Measurements from ENCODE around the gene CDH5.

CDH5 gene

DNA sequence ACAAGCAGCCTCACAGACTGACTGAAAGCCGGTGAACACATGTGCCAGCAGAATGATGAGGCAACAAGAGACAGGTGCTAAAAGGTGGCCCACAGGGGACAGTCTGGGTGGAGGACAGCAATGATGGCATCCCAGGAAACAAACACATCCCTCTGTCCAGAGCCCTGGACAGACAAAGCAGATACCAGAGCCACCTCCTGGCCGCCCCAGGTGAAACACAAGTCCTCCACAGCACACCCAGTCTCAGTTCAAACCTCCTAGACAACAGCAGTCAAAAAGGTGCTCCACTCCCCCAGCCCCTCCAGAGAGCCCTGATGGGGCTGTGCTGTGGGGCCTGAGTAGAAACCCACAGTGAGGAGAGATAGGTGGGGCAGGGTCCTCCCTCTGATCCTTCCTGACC, 20.3 kb upstream of the CDH5 start:
- no peak for DNase-seq
- in situ Hi-C loops (cut with HindIII; ENCODE audit: low pct_ligation_motif_present, low pct_unique_long_range_greater_than_20kb, low sequenced_read_pairs): no loop called here

GRCh38 chr16:66352304-66352703, 14.2 kb upstream of the CDH5 start:
- in situ Hi-C loops (cut with HindIII; ENCODE audit: low pct_ligation_motif_present, low pct_unique_long_range_greater_than_20kb, low sequenced_read_pairs): no loop called here
- DNase-seq: no peak

GRCh38 chr16:66353055-66353454, 13.4 kb upstream of the CDH5 start:
- in situ Hi-C loops (cut with HindIII; ENCODE audit: low pct_ligation_motif_present, low pct_unique_long_range_greater_than_20kb, low sequenced_read_pairs): no loop called here
- no peak for DNase-seq

DNA sequence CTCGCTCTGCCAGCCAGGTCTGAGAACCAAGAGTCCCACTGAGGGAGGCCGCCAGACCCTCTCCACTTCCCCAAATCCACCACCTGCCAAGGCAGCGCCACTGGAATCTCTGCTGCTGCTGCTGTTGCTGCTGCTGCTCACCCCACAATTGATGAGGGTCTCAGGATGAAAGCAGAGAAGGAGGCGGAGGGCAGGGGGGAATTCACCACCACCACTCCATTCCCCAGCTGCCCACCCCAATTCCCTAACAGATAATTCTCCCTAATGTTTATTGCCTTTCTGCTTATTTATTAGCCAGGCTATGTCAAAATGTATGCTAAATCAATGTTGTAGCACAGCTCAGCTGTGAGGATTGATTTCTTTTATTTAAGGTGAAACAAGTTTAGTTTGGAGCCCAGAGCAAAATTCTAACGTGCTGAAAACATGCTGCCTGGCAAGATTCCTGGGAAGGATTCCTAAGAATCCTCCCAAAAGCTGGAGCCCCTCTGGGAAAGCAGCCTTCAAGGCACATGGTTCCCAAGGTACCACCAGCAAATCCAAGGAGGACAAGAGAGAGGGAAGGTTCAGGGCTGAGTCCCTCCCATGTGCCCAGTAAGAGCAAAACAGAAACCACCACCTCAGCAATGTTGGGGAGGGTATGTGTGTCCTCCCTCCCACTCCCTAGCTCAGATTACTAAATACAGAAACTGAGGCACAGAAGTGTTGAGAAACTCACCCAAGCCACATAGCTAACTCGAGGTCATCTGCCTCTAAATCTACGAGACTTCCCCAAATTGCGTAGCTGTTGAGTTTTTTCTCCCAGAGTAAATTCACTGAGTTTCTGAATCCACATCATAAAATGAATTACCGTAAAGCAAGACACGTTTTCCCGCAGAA, 12.2 kb upstream of the CDH5 start:
- no peak for DNase-seq
- in situ Hi-C loops (cut with HindIII; ENCODE audit: low pct_ligation_motif_present, low pct_unique_long_range_greater_than_20kb, low sequenced_read_pairs): no loop called here

DNA sequence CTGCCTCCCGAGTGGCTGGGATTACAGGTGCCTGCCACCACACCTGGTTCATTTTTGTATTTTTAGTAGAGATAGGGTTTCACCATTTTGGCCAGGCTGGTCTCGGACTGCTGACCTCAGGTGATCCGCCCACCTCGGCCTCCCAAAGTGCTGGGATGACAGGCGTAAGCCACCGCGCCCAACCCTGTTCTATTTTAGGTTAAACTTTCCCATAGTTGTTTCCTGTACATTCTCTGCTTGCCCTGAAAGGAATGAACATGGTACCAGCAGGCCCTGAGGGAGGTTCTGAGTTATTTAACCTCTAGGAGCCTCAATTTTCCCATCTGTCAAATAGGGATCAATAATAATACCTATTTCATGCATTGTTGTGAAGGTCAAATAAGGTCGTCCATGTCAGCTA, 11.0 kb upstream of the CDH5 start:
- DNase-seq: no peak
- in situ Hi-C loops (cut with HindIII; ENCODE audit: low pct_ligation_motif_present, low pct_unique_long_range_greater_than_20kb, low sequenced_read_pairs): no loop called here

GRCh38 chr16:66357523-66357928, 9.0 kb upstream of the CDH5 start:
- in situ Hi-C loops (cut with HindIII; ENCODE audit: low pct_ligation_motif_present, low pct_unique_long_range_greater_than_20kb, low sequenced_read_pairs): no loop called here
- DNase-seq: peak; percentile 87

DNA sequence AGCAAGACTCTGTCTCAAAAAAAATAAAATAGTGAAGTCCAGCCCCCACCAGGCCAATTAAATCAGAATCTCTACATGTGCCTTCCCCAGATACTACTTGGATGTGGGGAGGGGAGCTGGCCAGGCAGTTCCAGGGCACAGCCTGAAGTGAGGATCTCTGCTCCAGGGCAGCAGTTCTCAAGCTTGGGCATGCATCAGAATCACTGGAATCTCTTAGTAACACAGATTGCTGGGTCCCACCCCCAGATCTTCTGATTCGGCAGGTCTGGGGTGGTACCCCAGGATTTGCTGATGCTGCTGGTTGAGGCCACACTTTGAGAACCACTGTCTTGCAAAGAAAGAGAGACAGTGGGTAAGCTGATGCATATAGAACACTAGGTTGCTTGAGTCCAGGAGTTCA, 8.3 kb upstream of the CDH5 start:
- in situ Hi-C loops (cut with HindIII; ENCODE audit: low pct_ligation_motif_present, low pct_unique_long_range_greater_than_20kb, low sequenced_read_pairs): no loop called here
- no peak for DNase-seq

- in situ Hi-C loops (cut with HindIII; ENCODE audit: low pct_ligation_motif_present, low pct_unique_long_range_greater_than_20kb, low sequenced_read_pairs): no loop called here
- peak; percentile 64 for DNase-seq
Measured at GRCh38 chr16:66359012-66359411, 7.5 kb upstream of the CDH5 start.

DNA sequence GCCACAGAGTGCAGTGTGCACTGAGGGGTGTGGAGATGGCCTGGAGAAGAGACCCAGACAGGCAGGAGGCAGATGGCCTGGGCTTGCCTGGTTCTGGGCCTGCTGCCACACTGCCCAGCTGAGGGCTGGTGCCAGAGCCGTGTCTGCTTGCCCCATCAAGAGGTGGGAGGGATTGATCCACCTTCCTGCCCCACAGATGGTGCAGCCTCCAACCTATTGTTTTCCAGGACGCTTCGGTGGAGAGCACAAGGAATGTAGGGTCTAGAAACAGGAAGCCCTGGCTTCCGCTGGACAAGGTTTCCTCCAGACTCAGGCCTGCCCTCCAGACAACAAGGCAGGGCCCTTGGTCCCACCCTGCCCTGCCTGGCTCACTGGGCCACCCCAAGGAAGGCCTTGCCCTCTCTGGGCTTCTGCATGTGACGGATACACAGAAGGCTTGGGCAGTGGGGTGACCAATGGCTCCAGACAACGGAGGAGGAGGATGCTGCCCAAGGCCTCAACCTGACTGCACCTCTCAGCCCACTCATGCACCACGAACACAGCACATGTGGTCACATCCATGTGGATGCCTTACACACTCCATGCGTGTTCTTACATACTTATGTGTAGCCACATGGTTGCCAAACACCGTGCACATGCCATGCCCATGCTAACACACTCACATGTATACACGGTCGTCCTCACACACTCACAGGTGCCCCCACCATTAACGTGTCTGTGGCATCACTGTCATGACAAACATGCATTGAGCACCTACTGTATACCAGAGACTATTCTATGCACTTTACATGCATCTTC, 6.5 kb upstream of the CDH5 start:
- in situ Hi-C loops (cut with HindIII; ENCODE audit: low pct_ligation_motif_present, low pct_unique_long_range_greater_than_20kb, low sequenced_read_pairs): no loop called here
- DNase-seq: no peak

GRCh38 chr16:66360624-66361324, 5.7 kb upstream of the CDH5 start:
- DNase-seq: no peak
- in situ Hi-C loops (cut with HindIII; ENCODE audit: low pct_ligation_motif_present, low pct_unique_long_range_greater_than_20kb, low sequenced_read_pairs): no loop called here

- no peak for DNase-seq
- in situ Hi-C loops (cut with HindIII; ENCODE audit: low pct_ligation_motif_present, low pct_unique_long_range_greater_than_20kb, low sequenced_read_pairs): no loop called here
Measured at GRCh38 chr16:66361604-66362135, 4.8 kb upstream of the CDH5 start.

- in situ Hi-C loops (cut with HindIII; ENCODE audit: low pct_ligation_motif_present, low pct_unique_long_range_greater_than_20kb, low sequenced_read_pairs): no loop called here
- DNase-seq: no peak
Measured at GRCh38 chr16:66363211-66363777, 3.2 kb upstream of the CDH5 start.

GRCh38 chr16:66364117-66364958, 2.2 kb upstream of the CDH5 start:
- DNase-seq: no peak
- in situ Hi-C loops (cut with HindIII; ENCODE audit: low pct_ligation_motif_present, low pct_unique_long_range_greater_than_20kb, low sequenced_read_pairs): no loop called here

DNA sequence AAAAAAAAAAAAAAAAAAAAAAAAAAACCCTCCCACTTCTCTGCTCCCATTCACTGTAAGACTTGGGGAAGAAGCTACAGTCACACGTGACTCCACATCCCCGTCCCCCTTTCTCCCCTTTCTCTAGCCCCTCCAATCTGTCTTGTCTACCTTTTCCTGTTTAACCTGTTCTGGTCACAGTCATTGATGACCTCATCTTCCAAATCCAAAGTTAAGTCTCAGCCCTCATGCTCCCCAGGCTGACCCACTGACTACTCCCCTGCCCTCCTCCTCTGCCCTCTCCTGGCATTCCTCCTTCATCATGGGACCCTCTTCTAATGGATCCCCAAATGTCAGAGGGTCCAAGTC, 1.6 kb upstream of the CDH5 start:
- no peak for DNase-seq
- in situ Hi-C loops (cut with HindIII; ENCODE audit: low pct_ligation_motif_present, low pct_unique_long_range_greater_than_20kb, low sequenced_read_pairs): no loop called here

DNA sequence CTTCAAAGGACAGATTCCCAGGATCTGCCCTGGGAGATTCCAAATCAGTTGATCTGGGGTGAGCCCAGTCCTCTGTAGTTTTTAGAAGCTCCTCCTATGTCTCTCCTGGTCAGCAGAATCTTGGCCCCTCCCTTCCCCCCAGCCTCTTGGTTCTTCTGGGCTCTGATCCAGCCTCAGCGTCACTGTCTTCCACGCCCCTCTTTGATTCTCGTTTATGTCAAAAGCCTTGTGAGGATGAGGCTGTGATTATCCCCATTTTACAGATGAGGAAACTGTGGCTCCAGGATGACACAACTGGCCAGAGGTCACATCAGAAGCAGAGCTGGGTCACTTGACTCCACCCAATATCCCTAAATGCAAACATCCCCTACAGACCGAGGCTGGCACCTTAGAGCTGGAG, 840 bp upstream of the CDH5 start:
- in situ Hi-C loops (cut with HindIII; ENCODE audit: low pct_ligation_motif_present, low pct_unique_long_range_greater_than_20kb, low sequenced_read_pairs): no loop called here
- DNase-seq: no peak

DNA sequence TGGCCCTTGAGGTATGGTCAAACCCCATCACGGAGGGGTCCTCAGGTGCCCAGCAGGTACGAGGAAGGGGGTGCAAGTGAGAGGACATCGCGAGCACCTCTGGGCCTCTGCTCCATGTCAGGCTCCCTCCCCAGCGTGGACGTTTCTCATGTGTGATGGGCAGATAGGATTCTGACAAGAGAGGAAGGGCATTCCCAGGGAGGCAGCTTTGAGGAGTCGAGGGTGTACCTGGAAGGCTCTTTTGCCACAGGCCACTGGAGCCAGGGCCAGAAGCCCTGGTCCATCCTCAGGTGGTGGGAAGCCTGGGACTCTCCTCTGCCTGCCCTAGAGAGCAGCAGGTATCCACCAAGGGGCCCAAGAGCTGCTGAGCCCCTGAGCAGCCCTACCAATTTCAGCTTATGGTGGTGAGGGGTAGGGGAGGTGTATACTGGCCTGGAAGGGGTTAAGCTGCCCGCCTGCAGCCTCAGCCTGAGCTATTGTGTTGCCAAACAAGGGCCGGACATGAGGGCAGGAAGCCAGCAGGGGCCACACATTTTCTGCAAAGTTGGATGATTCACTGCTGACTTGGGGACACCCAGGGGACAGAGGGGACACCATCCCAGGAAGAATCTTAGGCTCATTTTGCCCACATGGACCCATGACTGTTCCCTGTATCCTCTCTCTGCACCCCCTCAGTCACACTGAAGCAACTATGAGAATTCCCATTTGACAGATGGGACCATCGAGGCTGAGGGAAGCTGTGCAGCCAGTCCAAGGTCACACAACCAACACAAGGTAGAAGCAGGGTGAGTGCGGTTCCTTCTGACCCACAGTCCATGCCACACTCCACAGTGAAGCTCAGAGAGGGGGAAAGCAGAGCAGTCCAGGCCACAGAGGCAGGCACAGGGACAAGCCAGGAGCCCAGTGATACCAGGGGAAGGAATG, 1.7 kb downstream of the CDH5 start:
- in situ Hi-C loops (cut with HindIII; ENCODE audit: low pct_ligation_motif_present, low pct_unique_long_range_greater_than_20kb, low sequenced_read_pairs): no loop called here
- DNase-seq: no peak

GRCh38 chr16:66369055-66369592, 2.6 kb downstream of the CDH5 start:
- DNase-seq: no peak
- in situ Hi-C loops (cut with HindIII; ENCODE audit: low pct_ligation_motif_present, low pct_unique_long_range_greater_than_20kb, low sequenced_read_pairs): no loop called here
